Measurements from ENCODE around the gene SNX21. TPM values are rescaled to one million over a fixed set of nuclear protein-coding genes. Genes with fewer than 3 reads are reported as not detected.

SNX21 gene
- total and polyA plus RNA-seq, 12 donors, result 35.1 to 183 (median 73.8) TPM

- WGBS, 4 donors, result 46 to 63% (median 56%) methylated on average over 4 to 6 of the region's 6 CpGs
- intact Hi-C loops (cut with DNase I), result no loop called here
- peak in 5 of 7 donors; percentile 40 to 67 (median 64) for DNase-seq
- H3K36me3 ChIP-seq (replicated peaks in 1 of 2), result no peaks in the 10 kb centered on the region
- peaks cover 9 to 29% of the 10 kb centered on the region in 2 donors for H3K4me1 ChIP-seq (replicated peaks in 1 of 2)
- H3K9me3 ChIP-seq (replicated peaks in 1 of 3), result no peaks in the 10 kb centered on the region
- TF ChIP-seq CTCF (IDR thresholded peaks at IDR 0.05), result no peak
- no peak for TF ChIP-seq POLR2A (IDR thresholded peaks at IDR 0.05)
- no peak overlapping the region for H3K4me3 ChIP-seq
- no peaks in the 10 kb centered on the region for H3K27me3 ChIP-seq
- H3K27ac ChIP-seq, result peak overlapping the region in 4 of 5 donors; percentile 0 to 73 (median 58)
Observed at GRCh38 chr20:45826381-45827019, 7.1 kb upstream of the SNX21 start.

- no peak for DNase-seq
- H3K27me3 ChIP-seq, result no peaks in the 10 kb centered on the region
- intact Hi-C loops (cut with DNase I), result no loop called here
- no peaks in the 10 kb centered on the region for H3K9me3 ChIP-seq (replicated peaks in 1 of 3)
- no peak within 1 kb of the TSS for H3K4me3 ChIP-seq
- TF ChIP-seq CTCF (IDR thresholded peaks at IDR 0.05), result no peak
- TF ChIP-seq POLR2A (IDR thresholded peaks at IDR 0.05), result no peak
- H3K36me3 ChIP-seq (replicated peaks in 1 of 2), result no peaks in the 10 kb centered on the region
- peaks cover 9 to 29% of the 10 kb centered on the region in 2 donors for H3K4me1 ChIP-seq (replicated peaks in 1 of 2)
- H3K27ac ChIP-seq, result peak within 1 kb of the TSS in 4 of 5 donors; percentile 0 to 73 (median 58)
- WGBS, 4 donors, result 78 to 88% (median 86%) methylated on average over 5 to 8 of the region's 8 CpGs
Observed at GRCh38 chr20:45827030-45827652, 6.5 kb upstream of the SNX21 start, which contains the start of gene TNNC2. TSS of gene TNNC2 (minus strand) at chr20:45827312. CDS start at chr20:45827248, 64 bp downstream.

- intact Hi-C loops (cut with DNase I), result no loop called here
Observed at GRCh38 chr20:45827712-45828111, 5.9 kb upstream of the SNX21 start.

More at GRCh38 chr20:45827712-45828111, 5.9 kb upstream of the SNX21 start:
- no peak for DNase-seq
- Histone ChIP-seq H3K4me1 (replicated peaks in 1 of 2) (peaks cover 11 to 29% of the 10 kb centered on the region in 2 donors), H3K27me3 (no peaks in the 10 kb centered on the region), H3K4me3 (no peak overlapping the region), H3K9me3 (replicated peaks in 1 of 3) (no peaks in the 10 kb centered on the region), H3K27ac (peak overlapping the region in 1 of 5 donors; percentile 69), H3K36me3 (replicated peaks in 1 of 2) (no peaks in the 10 kb centered on the region)
- WGBS, 4 donors, result 69 to 81% (median 74%) methylated on average over 4 to 6 of the region's 6 CpGs
- TF ChIP-seq CTCF (IDR thresholded peaks at IDR 0.05), result no peak
- no peak for TF ChIP-seq POLR2A (IDR thresholded peaks at IDR 0.05)
